HCT116 (cell line): ENCODE data around the gene DERL2. TPM values are rescaled to one million over a fixed set of nuclear protein-coding genes. Genes with fewer than 3 reads are reported as not detected.

Experiments used
- ATAC-seq: fragments of 200-7000 bp; cut with Tn5 transposase; 2 replicates; pipeline ENCODE4 v1.9.1; 2020; ENCODE audit warnings: mild to moderate bottlenecking, moderate library complexity
- BruUV-seq: library from RNA; stranded (reverse); fragments of 400-500 nt; replicated peaks from 2 replicates; lab custom pipeline; 2021; lab: Mats Ljungman, UMichigan
- CTCF ChIA-PET: fragments of 300-600 bp; sonication (Branson Sonifier 250); formaldehyde crosslinking; loops from one replicate; lab custom pipeline; 2021; ENCODE audit warnings: antibody characterized with exemption; lab: Charles Lee
- POLR2A ChIA-PET: fragments of 300-600, 350-600 bp; sonication (Branson Sonifier 250); formaldehyde crosslinking; loops from one replicate; lab custom pipeline; 2021; ENCODE audit warnings: antibody characterized with exemption; lab: Charles Lee
- RAD21 ChIA-PET, 2 experiments: fragments of 300-600 bp; sonication (Branson Sonifier 250); formaldehyde crosslinking; loops; one replicate each; lab custom pipeline; 2023; ENCODE audit warnings: low total read pairs in 2 of 2; ENCODE audit not compliant: uncharacterized antibody in 2 of 2, unreplicated experiment in 2 of 2, low non-redundant PET in 1 of 2; lab: Charles Lee
- DNase-seq: peaks from one replicate; pipeline ENCODE4 v3.0.0-alpha.2; 2010; ENCODE audit warnings: low read depth, low spot score
- H2AFZ ChIP-seq: fragments of 200-600 bp; shearing (Covaris generic), sonication (generic); 2 replicates; pipeline ENCODE4 v1.6.1; 2017; ENCODE audit warnings: low read depth, mixed run types, mixed read lengths, antibody characterized with exemption, low read length; ENCODE audit not compliant: poor library complexity, severe bottlenecking
- H3K27ac ChIP-seq: 2 replicates; pipeline ENCODE4 v1.5.1; 2012; ENCODE audit warnings: low read depth, low read length
- H3K27me3 ChIP-seq: fragments of 200-600 bp; sonication (generic); 2 replicates; pipeline ENCODE4 v1.6.1; 2016; ENCODE audit warnings: mixed run types, low read length, mixed read lengths; ENCODE audit not compliant: insufficient read depth
- H3K36me3 ChIP-seq, 2 experiments: fragments of 200-500 bp in 1 of 2; fragments of 200-600 bp in 1 of 2; sonication (Bioruptor generic) in 1 of 2; sonication (generic) in 1 of 2; 2 replicates each; pipeline versions ENCODE4 v1.5.1 to v1.6.1; 2014 to 2016; ENCODE audit warnings: low read length in 2 of 2, inconsistent platforms in 1 of 2, mixed read lengths in 1 of 2, mixed run types in 1 of 2; ENCODE audit not compliant: insufficient read depth in 2 of 2, control insufficient read depth in 1 of 2
- H3K4me1 ChIP-seq, 2 experiments: fragments of 200-600 bp in 1 of 2; sonication (generic) in 1 of 2; 2 replicates each; pipeline versions ENCODE4 v1.5.1 to v1.6.1; 2012 to 2017; ENCODE audit warnings: low read length in 2 of 2, inconsistent platforms in 1 of 2, mild to moderate bottlenecking in 1 of 2, mixed read lengths in 1 of 2, mixed run types in 1 of 2, moderate library complexity in 1 of 2; ENCODE audit not compliant: insufficient read depth in 2 of 2, control insufficient read depth in 1 of 2
- H3K4me2 ChIP-seq: fragments of 200-600 bp; sonication (generic); 2 replicates; pipeline ENCODE4 v1.6.1; 2017; ENCODE audit warnings: mixed run types, low read length, mixed read lengths
- H3K4me3 ChIP-seq, 2 experiments: fragments of 200-600 bp in 1 of 2; sonication (generic) in 1 of 2; replicated peaks in 1 of 2; 2 replicates each; pipeline ENCODE4 v1.5.1; 2011 to 2016; ENCODE audit warnings: low read length in 2 of 2, control low read depth in 1 of 2, low read depth in 1 of 2, mild to moderate bottlenecking in 1 of 2, mixed read lengths in 1 of 2, mixed run types in 1 of 2
- H3K79me2 ChIP-seq: fragments of 200-600 bp; sonication (generic); 2 replicates; pipeline ENCODE4 v1.6.1; 2017; ENCODE audit warnings: mild to moderate bottlenecking, mixed run types, low read length, moderate library complexity, mixed read lengths; ENCODE audit not compliant: insufficient read depth
- H3K9ac ChIP-seq: fragments of 200-600 bp; sonication (generic); 2 replicates; pipeline ENCODE4 v1.6.1; 2016; ENCODE audit warnings: low read length, mixed read lengths
- H3K9me2 ChIP-seq: fragments of 200-600 bp; sonication (generic), shearing (Covaris generic); 2 replicates; pipeline ENCODE4 v1.6.1; 2017; ENCODE audit warnings: mixed run types, mild to moderate bottlenecking, moderate library complexity; ENCODE audit not compliant: insufficient read depth
- H3K9me3 ChIP-seq, 2 experiments: fragments of 200-500 bp in 1 of 2; fragments of 200-600 bp in 1 of 2; sonication (Bioruptor generic) in 1 of 2; sonication (generic) in 1 of 2; 2 replicates each; pipeline ENCODE4 v1.6.1; 2014 to 2017; ENCODE audit warnings: low read length in 2 of 2, mixed read lengths in 2 of 2, inconsistent platforms in 1 of 2, low read depth in 1 of 2, mild to moderate bottlenecking in 1 of 2, mixed run types in 1 of 2, moderate library complexity in 1 of 2; ENCODE audit not compliant: control insufficient read depth in 1 of 2, insufficient read depth in 1 of 2
- H4K20me1 ChIP-seq: fragments of 200-600 bp; sonication (generic), shearing (Covaris generic); 2 replicates; pipeline ENCODE4 v1.6.1; 2017; ENCODE audit warnings: mixed run types, mild to moderate bottlenecking, moderate library complexity; ENCODE audit not compliant: insufficient read depth
- CBX3 ChIP-seq: IDR thresholded peaks from 2 replicates; pipeline ENCODE4 v1.6.1; 2012; ENCODE audit warnings: low read depth
- CEBPB ChIP-seq: IDR thresholded peaks from 2 replicates; pipeline ENCODE4 v1.6.1; 2012; ENCODE audit warnings: low read depth
- ELF1 ChIP-seq: IDR thresholded peaks from 2 replicates; pipeline ENCODE4 v1.6.1; 2012; ENCODE audit warnings: low read depth, borderline replicate concordance
- EZH2 ChIP-seq: fragments of 200-600 bp; sonication (generic); IDR thresholded peaks from 2 replicates; pipeline ENCODE4 v1.6.1; 2017; ENCODE audit warnings: antibody characterized with exemption, mixed run types
- JUND ChIP-seq: IDR thresholded peaks from 2 replicates; pipeline ENCODE4 v1.6.1; 2012
- MAX ChIP-seq: IDR thresholded peaks from 2 replicates; pipeline ENCODE4 v1.6.1; 2012
- POLR2A ChIP-seq: IDR thresholded peaks from 2 replicates; pipeline ENCODE4 v1.7.0; 2011; ENCODE audit warnings: borderline replicate concordance; ENCODE audit not compliant: insufficient read depth, insufficient read length; ENCODE audit errors: extremely low read depth
- POLR2AphosphoS5 ChIP-seq: IDR thresholded peaks from 2 replicates; pipeline ENCODE4 v1.6.1; 2011; ENCODE audit warnings: mild to moderate bottlenecking, low read depth, low read length, moderate library complexity
- RAD21 ChIP-seq: IDR thresholded peaks from 2 replicates; pipeline ENCODE4 v1.6.1; 2012; ENCODE audit warnings: low read depth, mild to moderate bottlenecking
- SP1 ChIP-seq: IDR thresholded peaks from 2 replicates; pipeline ENCODE4 v1.6.1; 2012; ENCODE audit warnings: low read depth
- SRF ChIP-seq: IDR thresholded peaks from 2 replicates; pipeline ENCODE4 v1.6.1; 2012; ENCODE audit warnings: low read depth
- YY1 ChIP-seq: IDR thresholded peaks from 2 replicates; pipeline ENCODE4 v1.6.1; 2011; ENCODE audit warnings: low read length, low read depth, moderate library complexity, mild to moderate bottlenecking; ENCODE audit not compliant: insufficient replicate concordance; ENCODE audit errors: extremely low read depth
- ZFX ChIP-seq: fragments of 450-650 bp; IDR thresholded peaks from 2 replicates; pipeline ENCODE4 v1.6.1; 2017
- ZNF274 ChIP-seq: fragments of 200-500 bp; sonication (Bioruptor generic); IDR thresholded peaks from 2 replicates; pipeline ENCODE4 v1.6.1; 2014; ENCODE audit warnings: mild to moderate bottlenecking, low read depth, low read length, inconsistent platforms
- intact Hi-C: fragments of 100-400 bp; cut with micrococcal nuclease; formaldehyde crosslinking; loops from 2 replicates; pipeline ENCODE4 v1.10.0; 2022
- total RNA-seq: library from RNA; stranded (reverse); gene quantifications from one replicate; pipeline ENCODE4 v1.2.1, GENCODE V29; 2021; ENCODE audit not compliant: unreplicated experiment
- TF ChIP-seq, protein P1 (sequence below), 3 experiments: fragments of 200-600 bp in 1 of 3; sonication (generic) in 1 of 3; IDR thresholded peaks in 2 of 3; conservative IDR thresholded peaks in 1 of 3; 2 replicates each; pipeline ENCODE4 v1.5.1; 2012 to 2017; ENCODE audit warnings: low read depth in 2 of 3, low read length in 2 of 3, antibody characterized with exemption in 1 of 3, borderline replicate concordance in 1 of 3, control low read depth in 1 of 3, mild to moderate bottlenecking in 1 of 3, mixed read lengths in 1 of 3, mixed run types in 1 of 3, moderate library complexity in 1 of 3; ENCODE audit not compliant: insufficient read depth in 1 of 3
- TF ChIP-seq, protein P2 (sequence below): IDR thresholded peaks from 2 replicates; pipeline ENCODE4 v1.6.1; 2012

Gene DERL2
- total RNA-seq, 1 experiment from 2014 or later, result 45.6 TPM

- ChIA-PET POLR2A (no interaction called here), RAD21 (no interaction called here), CTCF (interaction anchor here (2.5 kb wide), 1 partner anchor 13 kb away, joined by 9 read pairs; the partner anchor contains the start of gene C1QBP)
- no TSS peak for BruUV-seq
- H3K4me1 ChIP-seq, result peaks cover 16 to 20% of the 10 kb centered on the region in 2 experiments
- peaks cover 43% of the 10 kb centered on the region for H3K79me2 ChIP-seq
- no peaks in the 10 kb centered on the region for H3K9me3 ChIP-seq
- H3K27ac ChIP-seq, result no peak overlapping the region
- ATAC-seq (no peak), DNase-seq (no peak)
- no peaks in the 10 kb centered on the region for H3K9me2 ChIP-seq
- no peaks in the 10 kb centered on the region for H3K27me3 ChIP-seq
- H3K9ac ChIP-seq, result no peak overlapping the region
- no peak overlapping the region for H3K4me3 ChIP-seq
- H4K20me1 ChIP-seq, result no peaks in the 10 kb centered on the region
- intact Hi-C loops, result no loop called here
- no peak overlapping the region for H2AFZ ChIP-seq
- no peak overlapping the region for H3K4me2 ChIP-seq
- H3K36me3 ChIP-seq, result peaks cover 58 to 61% of the 10 kb centered on the region in 2 experiments
- TF ChIP-seq ZNF274, result no peak
- TF ChIP-seq CEBPB, result no peak
- TF ChIP-seq RAD21, result no peak
- TF ChIP-seq, protein P1, sequence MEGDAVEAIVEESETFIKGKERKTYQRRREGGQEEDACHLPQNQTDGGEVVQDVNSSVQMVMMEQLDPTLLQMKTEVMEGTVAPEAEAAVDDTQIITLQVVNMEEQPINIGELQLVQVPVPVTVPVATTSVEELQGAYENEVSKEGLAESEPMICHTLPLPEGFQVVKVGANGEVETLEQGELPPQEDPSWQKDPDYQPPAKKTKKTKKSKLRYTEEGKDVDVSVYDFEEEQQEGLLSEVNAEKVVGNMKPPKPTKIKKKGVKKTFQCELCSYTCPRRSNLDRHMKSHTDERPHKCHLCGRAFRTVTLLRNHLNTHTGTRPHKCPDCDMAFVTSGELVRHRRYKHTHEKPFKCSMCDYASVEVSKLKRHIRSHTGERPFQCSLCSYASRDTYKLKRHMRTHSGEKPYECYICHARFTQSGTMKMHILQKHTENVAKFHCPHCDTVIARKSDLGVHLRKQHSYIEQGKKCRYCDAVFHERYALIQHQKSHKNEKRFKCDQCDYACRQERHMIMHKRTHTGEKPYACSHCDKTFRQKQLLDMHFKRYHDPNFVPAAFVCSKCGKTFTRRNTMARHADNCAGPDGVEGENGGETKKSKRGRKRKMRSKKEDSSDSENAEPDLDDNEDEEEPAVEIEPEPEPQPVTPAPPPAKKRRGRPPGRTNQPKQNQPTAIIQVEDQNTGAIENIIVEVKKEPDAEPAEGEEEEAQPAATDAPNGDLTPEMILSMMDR (IDR thresholded peaks at IDR 0.05 in 2 of 3, conservative IDR thresholded peaks at IDR 0.05 in 1 of 3; ENCODE audit: borderline replicate concordance in 1 of 3, insufficient read depth in 1 of 3, low read depth in 2 of 3, low read length in 2 of 3), result no peak
- no peak for TF ChIP-seq JUND
- TF ChIP-seq POLR2AphosphoS5, result no peak
- TF ChIP-seq SRF, result no peak
- TF ChIP-seq, protein P2, sequence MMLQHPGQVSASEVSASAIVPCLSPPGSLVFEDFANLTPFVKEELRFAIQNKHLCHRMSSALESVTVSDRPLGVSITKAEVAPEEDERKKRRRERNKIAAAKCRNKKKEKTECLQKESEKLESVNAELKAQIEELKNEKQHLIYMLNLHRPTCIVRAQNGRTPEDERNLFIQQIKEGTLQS, result no peak
- TF ChIP-seq EZH2, result no peak
- no peak for TF ChIP-seq YY1
- no peak for TF ChIP-seq ZFX
- TF ChIP-seq MAX, result no peak
- no peak for TF ChIP-seq POLR2A
- TF ChIP-seq ELF1, result no peak
- no peak for TF ChIP-seq SP1
- no peak for TF ChIP-seq CBX3
Observed at GRCh38 chr17:5425826-5426225, 60.2 kb downstream of the DERL2 start.
